Smooth muscle cell (in vitro differentiated cells): Measurements from ENCODE around the gene SPON1. TPM values are rescaled to one million over a fixed set of nuclear protein-coding genes. Genes with fewer than 3 reads are reported as not detected.

Source experiments
- DNase-seq: peaks from one replicate; lab custom pipeline; 2025; ENCODE audit not compliant: unreplicated experiment; lab: John Stamatoyannopoulos, UW
- H2AFZ ChIP-seq: fragments of 200-600 bp; sonication (generic); 2 replicates; pipeline ENCODE4 v1.6.0; 2016; ENCODE audit warnings: antibody characterized with exemption, low read depth, mild to moderate bottlenecking
- H3F3A ChIP-seq: fragments of 200-600 bp; sonication (generic); 2 replicates; pipeline ENCODE4 v1.6.0; 2017; ENCODE audit warnings: antibody characterized with exemption, low read depth
- H3K27ac ChIP-seq: fragments of 200-600 bp; sonication (generic); 2 replicates; pipeline ENCODE4 v1.5.1; 2016; ENCODE audit warnings: low read depth, mild to moderate bottlenecking
- H3K27me3 ChIP-seq: fragments of 200-600 bp; sonication (generic); 2 replicates; pipeline ENCODE4 v1.6.1; 2016; ENCODE audit warnings: low read depth, mild to moderate bottlenecking
- H3K36me3 ChIP-seq: fragments of 200-600 bp; sonication (generic); 2 replicates; pipeline ENCODE4 v1.5.1; 2016; ENCODE audit warnings: low read depth
- H3K4me1 ChIP-seq: fragments of 200-600 bp; sonication (generic); 2 replicates; pipeline ENCODE4 v1.5.1; 2016; ENCODE audit warnings: low read depth
- H3K4me2 ChIP-seq: fragments of 200-600 bp; sonication (generic); 2 replicates; pipeline ENCODE4 v1.6.0; 2016; ENCODE audit warnings: mild to moderate bottlenecking
- H3K4me3 ChIP-seq: fragments of 200-600 bp; sonication (generic); 2 replicates; pipeline ENCODE4 v1.5.1; 2016; ENCODE audit warnings: mild to moderate bottlenecking
- H3K79me2 ChIP-seq: fragments of 200-600 bp; sonication (generic); 2 replicates; pipeline ENCODE4 v1.6.0; 2016; ENCODE audit warnings: low read depth, mild to moderate bottlenecking
- H3K9ac ChIP-seq: fragments of 200-600 bp; sonication (generic); 2 replicates; pipeline ENCODE4 v1.6.0; 2016; ENCODE audit warnings: low read depth
- H3K9me3 ChIP-seq: fragments of 200-600 bp; sonication (generic); replicated peaks from 2 replicates; pipeline ENCODE4 v1.5.1; 2016; ENCODE audit warnings: low read depth
- H4K20me1 ChIP-seq: fragments of 200-600 bp; sonication (generic); 2 replicates; pipeline ENCODE4 v1.6.0; 2016; ENCODE audit warnings: low read depth
- CTCF ChIP-seq: fragments of 200-600 bp; sonication (generic); IDR thresholded peaks from 2 replicates; pipeline ENCODE4 v1.5.1; 2017; ENCODE audit warnings: borderline replicate concordance, mild to moderate bottlenecking, antibody characterized with exemption; ENCODE audit not compliant: insufficient read depth, poor library complexity, severe bottlenecking
- WGBS: methylation state at CpG from one replicate; pipeline ENCODE4 v1.1.7; 2016; ENCODE audit warnings: low lambda C conversion rate; 5-methylcytosine and 5-hydroxymethylcytosine counted together
- polyA plus RNA-seq: library from polyadenylated mRNA; unstranded; fragments of >200 nt; fragmentation: Nextera tagmentation; extraction: Ambion mirVana; gene quantifications from 2 replicates; pipeline ENCODE4 v1.2.1, GENCODE V29; 2016
- total RNA-seq: library from RNA; depleted of rRNA; stranded (reverse); fragments of >200 nt; gene quantifications from 2 replicates; pipeline ENCODE4 v1.2.3, GENCODE V29; 2014

Gene SPON1
- total and polyA plus RNA-seq, 2 experiments from 2014 or later, result 38.0 to 40.6 TPM

GRCh38 chr11:14075118-14076078, 112.9 kb downstream of the SPON1 start:
- no peaks in the 10 kb centered on the region for H4K20me1 ChIP-seq
- no peaks in the 10 kb centered on the region for H3K9me3 ChIP-seq
- H3F3A ChIP-seq, result peaks cover 11% of the 10 kb centered on the region
- H3K4me2 ChIP-seq, result peak overlapping the region; percentile 20
- no peaks in the 10 kb centered on the region for H3K36me3 ChIP-seq
- no peak overlapping the region for H3K9ac ChIP-seq
- no peak for TF ChIP-seq CTCF
- no peaks in the 10 kb centered on the region for H3K27me3 ChIP-seq
- peak overlapping the region; percentile 40 for H3K27ac ChIP-seq
- no peak overlapping the region for H2AFZ ChIP-seq
- H3K4me3 ChIP-seq, result no peak overlapping the region
- peaks cover 40% of the 10 kb centered on the region for H3K4me1 ChIP-seq
- no peak for DNase-seq
- 59% methylated on average over 10 of the region's 10 CpGs for WGBS
- no peaks in the 10 kb centered on the region for H3K79me2 ChIP-seq

DNA sequence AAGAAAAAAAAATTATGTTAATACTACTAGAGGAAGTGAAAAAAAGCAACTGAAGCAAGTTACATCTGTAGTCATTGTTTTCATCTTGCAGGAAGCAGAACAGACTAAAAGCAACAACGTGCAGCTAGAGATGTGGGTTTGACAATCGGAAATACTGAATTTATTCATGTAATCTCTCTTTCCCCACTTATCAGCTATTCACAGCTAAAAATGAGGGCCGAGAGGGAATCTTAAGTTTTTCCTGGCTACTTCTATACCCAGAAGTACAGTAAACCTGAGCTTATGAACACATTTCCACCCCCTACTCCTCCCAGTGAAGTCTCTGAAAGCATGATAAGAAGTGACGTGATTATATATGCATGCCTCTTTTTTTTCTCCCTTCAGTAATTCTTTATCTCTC, 116.5 kb downstream of the SPON1 start:
- WGBS, result 29% methylated on average over 4 of the region's 4 CpGs
- H3K9ac ChIP-seq, result no peak overlapping the region
- H3K27ac ChIP-seq, result peak overlapping the region; percentile 51
- H3K4me1 ChIP-seq, result peaks cover 44% of the 10 kb centered on the region
- TF ChIP-seq CTCF, result no peak
- no peaks in the 10 kb centered on the region for H3K9me3 ChIP-seq
- H3K27me3 ChIP-seq, result no peaks in the 10 kb centered on the region
- H3K4me3 ChIP-seq, result peak overlapping the region; percentile 11
- H4K20me1 ChIP-seq, result no peaks in the 10 kb centered on the region
- peak overlapping the region; percentile 78 for H3K4me2 ChIP-seq
- H3K79me2 ChIP-seq, result no peaks in the 10 kb centered on the region
- DNase-seq, result no peak
- peaks cover 20% of the 10 kb centered on the region for H3F3A ChIP-seq
- H3K36me3 ChIP-seq, result no peaks in the 10 kb centered on the region
- peak overlapping the region; percentile 28 for H2AFZ ChIP-seq

- Histone ChIP-seq H3K4me1 (peaks cover 37% of the 10 kb centered on the region), H3K79me2 (no peaks in the 10 kb centered on the region), H3K27me3 (no peaks in the 10 kb centered on the region), H3K9ac (no peak overlapping the region), H3K4me2 (peak overlapping the region; percentile 78), H3K9me3 (no peaks in the 10 kb centered on the region), H3K4me3 (peak overlapping the region; percentile 11), H4K20me1 (no peaks in the 10 kb centered on the region), H2AFZ (no peak overlapping the region), H3F3A (peaks cover 13% of the 10 kb centered on the region), H3K36me3 (no peaks in the 10 kb centered on the region), H3K27ac (peak overlapping the region; percentile 51)
- WGBS, result 25% methylated on average over 4 of the region's 4 CpGs
- no peak for TF ChIP-seq CTCF
- DNase-seq, result no peak
These were observed 117.3 kb downstream of the SPON1 start for GRCh38 chr11:14079797-14080196.
